ENCODE measurements around the gene GRB10. TPM values are rescaled to one million over a fixed set of nuclear protein-coding genes. Genes with fewer than 3 reads are reported as not detected.
"Not testable (repeated sequence)": the region's sequence is repeated elsewhere in the genome, so short reads cannot be mapped to it uniquely, and the experiment has no call there.

The GRB10 gene
- total RNA-seq, 1 experiment from 2014 or later: 83.7 TPM

- in situ Hi-C loops (cut with HindIII; ENCODE audit: low pct_unique_long_range_greater_than_20kb, low sequenced_read_pairs): no loop called here
- peak; percentile 33 for DNase-seq (ENCODE audit: low read depth)
Observed at GRCh38 chr7:50595491-50596102, 187.1 kb downstream of the GRB10 start.

DNA sequence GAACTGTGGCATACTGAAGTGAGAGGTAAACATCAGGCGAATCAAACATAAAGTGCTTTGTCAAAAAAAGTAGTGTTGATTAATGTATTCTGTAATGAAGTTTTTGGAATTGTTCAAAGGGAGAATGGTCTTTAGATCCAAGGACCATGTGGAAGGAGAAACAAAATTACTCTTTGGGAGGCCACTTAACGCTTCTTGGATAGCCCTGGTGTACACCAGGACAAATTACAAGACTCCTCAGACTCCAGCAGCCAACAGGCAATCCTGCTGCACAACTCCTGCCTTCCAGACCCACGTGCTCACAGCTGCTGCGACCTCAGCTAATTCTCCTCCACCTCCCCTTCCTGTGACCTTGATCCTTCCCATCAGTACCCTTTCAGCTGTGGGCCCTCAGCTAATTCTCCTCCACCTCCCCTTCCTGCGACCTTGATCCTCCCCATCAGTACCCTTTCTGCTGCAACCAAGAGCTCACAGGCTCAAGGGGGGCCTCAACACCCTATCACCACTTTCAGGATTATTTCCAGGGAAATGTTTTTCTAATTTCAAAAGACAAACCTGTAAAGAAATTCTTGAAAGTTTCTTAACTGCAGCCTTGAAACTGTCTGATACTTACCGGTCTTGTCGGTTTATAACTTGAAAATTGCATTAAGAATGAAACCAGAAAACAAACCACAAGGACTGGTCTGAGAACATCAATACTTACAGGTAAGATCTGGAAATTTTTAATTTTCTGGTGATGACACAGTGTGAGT is 187.8 kb downstream of the GRB10 start:
- DNase-seq (ENCODE audit: low read depth): no peak
- in situ Hi-C loops (cut with HindIII; ENCODE audit: low pct_unique_long_range_greater_than_20kb, low sequenced_read_pairs): no loop called here

DNA sequence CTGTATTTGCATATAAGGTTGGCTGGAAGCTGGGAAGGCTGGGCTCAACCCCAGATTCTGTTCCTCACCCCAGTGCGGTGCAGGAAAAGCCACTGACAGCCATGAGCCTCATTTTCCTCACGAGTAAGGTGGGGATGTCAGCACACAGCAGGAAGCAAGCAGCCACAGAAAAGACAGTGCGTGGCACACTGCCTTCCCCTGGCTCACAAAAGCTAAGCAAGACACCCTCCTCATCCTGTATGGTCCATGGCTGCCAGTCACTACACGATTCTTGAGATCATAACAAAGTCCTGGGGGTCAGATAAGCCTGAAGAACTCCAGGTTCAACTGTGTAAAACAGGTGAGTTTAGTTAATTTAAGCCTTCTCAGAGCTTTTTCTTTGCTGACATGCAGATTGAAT is 188.6 kb downstream of the GRB10 start:
- in situ Hi-C loops (cut with HindIII; ENCODE audit: low pct_unique_long_range_greater_than_20kb, low sequenced_read_pairs): no loop called here
- no peak for DNase-seq (ENCODE audit: low read depth)

- no peak for DNase-seq (ENCODE audit: low read depth)
- in situ Hi-C loops (cut with HindIII; ENCODE audit: low pct_unique_long_range_greater_than_20kb, low sequenced_read_pairs): no loop called here
Observed at GRCh38 chr7:50592940-50593339, 189.8 kb downstream of the GRB10 start.

DNA sequence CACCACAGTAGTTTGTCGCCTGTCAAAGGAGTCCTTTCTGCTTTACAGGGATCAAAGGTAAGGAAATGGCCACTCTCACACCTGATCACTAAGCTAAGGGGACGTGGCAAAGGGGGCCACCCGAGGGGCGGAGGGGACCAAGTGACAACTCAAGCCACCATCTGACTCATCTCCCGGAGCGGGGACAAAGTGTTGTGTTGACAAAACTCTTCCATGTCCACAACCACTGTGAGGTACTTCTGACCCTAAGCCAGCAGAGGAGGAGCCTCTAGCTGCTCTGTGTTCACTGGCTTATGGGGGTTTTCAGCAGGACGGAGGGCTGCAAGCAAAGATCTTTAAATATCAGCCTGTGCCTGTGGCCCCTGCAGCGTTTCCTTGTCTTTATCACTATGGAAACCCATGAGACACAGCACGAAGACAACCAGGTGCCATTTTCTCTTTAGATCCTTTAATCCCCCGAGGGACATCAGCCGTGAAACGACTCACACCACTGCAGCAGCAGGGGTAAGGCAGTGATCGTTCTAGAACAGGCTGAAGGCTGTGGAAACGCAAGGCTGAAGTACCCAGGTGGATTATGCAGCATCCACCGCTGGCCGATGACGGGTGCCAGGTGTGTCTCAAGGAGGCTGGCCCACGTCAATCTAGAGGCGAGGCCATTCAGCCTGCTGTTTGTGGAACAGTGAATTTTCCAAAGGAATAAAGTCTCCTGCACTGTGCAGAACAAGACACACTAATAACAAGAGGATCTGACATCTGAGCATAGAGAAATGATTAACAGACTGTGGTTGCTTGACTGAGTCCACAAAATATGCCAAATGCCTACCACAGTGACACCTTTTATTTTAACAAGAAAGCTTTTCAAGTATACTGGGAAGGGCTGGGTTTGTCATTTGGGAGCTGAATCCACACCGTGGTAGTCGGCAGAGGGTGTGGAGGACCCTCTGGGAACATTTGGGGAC is 190.9 kb downstream of the GRB10 start:
- in situ Hi-C loops (cut with HindIII; ENCODE audit: low pct_unique_long_range_greater_than_20kb, low sequenced_read_pairs): no loop called here
- DNase-seq (ENCODE audit: low read depth): peak; percentile 70

- in situ Hi-C loops (cut with HindIII; ENCODE audit: low pct_unique_long_range_greater_than_20kb, low sequenced_read_pairs): no loop called here
- no peak for DNase-seq (ENCODE audit: low read depth)
Observed at GRCh38 chr7:50591098-50591479, 191.6 kb downstream of the GRB10 start.

GRCh38 chr7:50590535-50590934 is 192.2 kb downstream of the GRB10 start:
- in situ Hi-C loops (cut with HindIII; ENCODE audit: low pct_unique_long_range_greater_than_20kb, low sequenced_read_pairs): no loop called here
- no peak for DNase-seq (ENCODE audit: low read depth)

GRCh38 chr7:50589364-50589763 is 193.3 kb downstream of the GRB10 start:
- in situ Hi-C loops (cut with HindIII; ENCODE audit: low pct_unique_long_range_greater_than_20kb, low sequenced_read_pairs): no loop called here
- no peak for DNase-seq (ENCODE audit: low read depth)

DNA sequence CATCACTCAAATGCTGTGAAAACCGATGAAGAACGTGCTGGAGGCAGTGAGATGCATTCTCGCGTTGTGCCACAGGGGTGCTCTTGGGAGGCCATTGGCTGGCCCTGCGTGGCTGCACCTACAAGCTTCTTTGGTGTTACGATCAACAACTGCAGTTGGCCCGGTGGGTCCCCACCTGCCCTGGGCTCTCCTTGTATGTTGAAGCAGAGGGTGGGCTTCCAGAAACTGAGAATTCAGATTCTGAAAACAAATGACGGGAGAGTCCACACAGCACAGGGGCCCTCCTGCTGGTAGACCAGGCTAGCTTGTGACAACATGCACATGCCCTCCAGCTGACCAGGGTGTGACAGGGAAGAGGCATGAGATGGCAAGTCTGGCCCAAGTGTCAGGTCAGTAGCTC is 193.8 kb downstream of the GRB10 start:
- no peak for DNase-seq (ENCODE audit: low read depth)
- in situ Hi-C loops (cut with HindIII; ENCODE audit: low pct_unique_long_range_greater_than_20kb, low sequenced_read_pairs): no loop called here

- no peak for DNase-seq (ENCODE audit: low read depth)
- in situ Hi-C loops (cut with HindIII; ENCODE audit: low pct_unique_long_range_greater_than_20kb, low sequenced_read_pairs): no loop called here
Observed at GRCh38 chr7:50587737-50588136, 195.0 kb downstream of the GRB10 start.

DNA sequence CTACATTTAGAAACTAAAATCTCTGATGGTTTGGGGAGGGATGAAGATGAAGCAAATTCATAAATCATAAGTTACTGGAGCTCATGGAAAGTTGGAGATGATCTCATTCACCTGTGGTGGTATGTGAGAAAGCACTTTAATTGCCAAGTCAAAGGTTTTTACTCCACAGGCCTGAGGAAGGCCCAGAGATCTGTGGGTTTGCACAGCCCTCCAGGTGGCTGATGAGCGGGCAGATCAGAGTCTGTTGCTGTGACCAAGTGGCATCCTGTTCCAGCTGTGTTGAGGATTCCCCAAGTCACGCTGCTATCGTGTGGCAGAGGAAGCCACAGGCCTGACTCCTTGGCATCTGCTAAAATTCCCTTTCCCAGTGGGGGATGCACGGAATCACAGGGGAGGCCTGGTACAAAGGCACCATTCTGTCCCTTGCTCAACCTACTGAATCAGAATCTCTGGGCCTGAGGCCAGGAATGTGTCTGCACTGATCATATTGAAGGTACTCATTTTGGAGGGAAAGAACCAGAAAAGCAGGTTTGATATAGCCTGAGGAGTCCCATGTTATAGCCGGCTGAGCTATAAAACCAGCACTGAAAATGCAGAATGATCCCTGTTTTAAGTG is 197.8 kb downstream of the GRB10 start:
- no peak for DNase-seq (ENCODE audit: low read depth)
- in situ Hi-C loops (cut with HindIII; ENCODE audit: low pct_unique_long_range_greater_than_20kb, low sequenced_read_pairs): no loop called here

DNA sequence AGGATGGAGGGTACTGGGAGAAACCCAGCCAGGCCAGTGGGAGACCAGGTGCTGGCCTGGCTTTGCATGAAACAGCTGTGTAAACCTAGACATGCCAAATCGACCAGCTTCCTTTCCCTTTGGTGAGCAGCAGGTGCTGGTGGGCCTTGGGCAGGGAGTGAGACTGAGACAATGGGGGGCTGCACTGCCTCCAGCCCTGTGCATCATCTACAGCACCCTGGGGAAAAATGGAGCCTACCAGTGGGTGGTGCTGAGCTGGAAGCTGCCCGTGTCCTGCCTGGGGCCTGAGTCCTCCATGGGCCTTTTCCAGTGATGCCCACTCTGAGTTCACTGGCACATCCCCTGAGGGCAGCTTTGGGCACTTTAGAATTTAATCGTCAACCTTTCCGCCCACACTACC is 198.3 kb downstream of the GRB10 start:
- DNase-seq (ENCODE audit: low read depth): no peak
- in situ Hi-C loops (cut with HindIII; ENCODE audit: low pct_unique_long_range_greater_than_20kb, low sequenced_read_pairs): no loop called here

- DNase-seq (ENCODE audit: low read depth); in situ Hi-C loops (cut with HindIII; ENCODE audit: low pct_unique_long_range_greater_than_20kb, low sequenced_read_pairs): not testable (repeated sequence)
Observed at GRCh38 chr7:50583295-50583694, 199.4 kb downstream of the GRB10 start.

DNA sequence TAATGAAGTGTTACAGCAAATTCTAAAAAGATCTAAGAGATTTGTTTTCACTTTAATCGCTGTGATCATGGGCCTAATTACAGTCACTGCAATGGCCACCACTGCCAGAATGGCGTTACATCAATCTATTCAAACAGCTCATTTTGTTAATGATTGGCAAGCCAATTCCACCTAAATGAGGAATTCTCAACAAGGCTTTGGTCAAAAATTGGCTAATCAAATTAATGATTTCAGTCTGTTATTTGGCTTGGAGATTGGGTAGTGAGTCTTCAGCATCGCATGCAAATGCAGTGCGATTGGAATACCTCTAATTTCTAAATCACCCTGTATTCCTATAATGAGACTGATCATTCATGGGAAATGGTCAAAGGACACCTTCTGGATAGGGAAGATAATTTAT is 200.4 kb downstream of the GRB10 start:
- DNase-seq (ENCODE audit: low read depth); in situ Hi-C loops (cut with HindIII; ENCODE audit: low pct_unique_long_range_greater_than_20kb, low sequenced_read_pairs): not testable (repeated sequence)

DNA sequence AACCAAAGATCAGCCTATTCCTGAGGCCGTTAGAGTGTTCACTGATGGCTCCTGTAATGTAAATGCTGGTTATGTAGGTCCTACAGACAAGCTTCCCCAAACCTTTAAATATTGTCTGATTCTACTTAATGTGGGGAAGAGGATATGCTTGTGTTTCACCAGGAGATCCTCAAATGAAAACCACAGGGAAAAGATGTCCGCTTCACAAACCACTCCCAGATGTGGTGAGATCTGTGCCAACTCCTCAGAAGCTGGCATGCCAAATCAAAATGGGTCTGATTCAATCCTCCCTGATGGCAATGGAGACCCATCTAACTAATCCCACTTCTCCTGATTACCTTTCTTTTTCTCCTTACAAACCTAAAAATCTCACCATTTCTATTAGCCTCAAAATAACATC is 202.0 kb downstream of the GRB10 start:
- in situ Hi-C loops (cut with HindIII; ENCODE audit: low pct_unique_long_range_greater_than_20kb, low sequenced_read_pairs); DNase-seq (ENCODE audit: low read depth): not testable (repeated sequence)

DNA sequence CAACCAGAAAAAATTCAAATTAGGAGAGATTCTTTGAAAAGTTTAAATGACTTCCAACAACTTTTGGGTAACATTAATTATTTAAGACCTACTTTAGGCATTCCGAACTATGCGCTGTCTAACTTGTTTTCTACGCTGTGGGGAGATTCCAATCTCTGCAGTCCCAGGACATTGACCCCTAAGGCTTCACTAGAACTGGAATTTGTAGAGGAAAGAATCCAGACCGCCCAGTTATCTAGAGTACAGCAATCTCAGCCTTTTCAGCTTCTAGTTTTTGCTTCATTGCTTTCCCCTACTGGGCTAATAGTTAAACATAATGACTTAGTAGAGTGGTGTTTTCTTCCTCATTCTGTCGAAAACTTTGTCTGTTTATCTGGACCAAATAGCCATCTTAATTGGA is 202.6 kb downstream of the GRB10 start:
- no peak for DNase-seq (ENCODE audit: low read depth)
- in situ Hi-C loops (cut with HindIII; ENCODE audit: low pct_unique_long_range_greater_than_20kb, low sequenced_read_pairs): no loop called here

DNA sequence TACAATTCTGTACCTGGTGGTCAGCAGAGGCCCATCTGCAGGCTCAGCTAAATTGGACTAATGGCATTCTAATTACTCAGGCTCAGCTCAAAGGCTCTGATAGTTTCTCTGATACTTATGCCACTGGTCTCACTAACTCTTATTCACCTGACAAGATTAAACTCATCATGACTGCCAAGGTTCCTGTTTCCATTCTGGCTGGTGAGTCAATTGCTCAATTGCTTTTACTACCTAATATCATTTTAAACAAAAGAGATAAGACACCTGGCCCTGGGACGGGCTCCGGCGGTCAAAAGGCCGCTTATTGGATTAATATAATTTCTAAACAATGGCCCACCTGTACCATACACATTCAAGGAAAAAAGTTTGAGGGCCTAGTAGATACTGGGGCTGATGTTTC is 204.6 kb downstream of the GRB10 start:
- in situ Hi-C loops (cut with HindIII; ENCODE audit: low pct_unique_long_range_greater_than_20kb, low sequenced_read_pairs); DNase-seq (ENCODE audit: low read depth): not testable (repeated sequence)

DNA sequence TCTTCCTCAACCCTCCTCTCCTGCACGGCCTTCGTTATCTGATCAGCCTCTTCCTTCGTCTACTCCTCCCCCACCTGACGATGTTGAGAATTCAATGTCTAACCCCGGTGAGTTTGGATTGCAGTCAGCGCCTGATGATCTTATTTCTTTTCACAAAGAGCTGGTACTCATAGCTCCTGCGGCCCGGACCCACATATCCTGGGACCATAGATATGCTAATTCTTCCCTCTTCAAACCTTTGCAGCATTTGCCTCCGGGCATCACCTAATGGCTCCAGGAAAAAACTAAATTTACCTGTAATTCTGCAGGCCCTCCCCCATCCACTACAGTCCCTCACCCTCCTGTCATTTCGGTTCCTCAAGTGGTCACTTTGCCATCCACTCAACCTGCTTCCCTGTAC is 205.1 kb downstream of the GRB10 start:
- in situ Hi-C loops (cut with HindIII; ENCODE audit: low pct_unique_long_range_greater_than_20kb, low sequenced_read_pairs): no loop called here
- no peak for DNase-seq (ENCODE audit: low read depth)

- DNase-seq (ENCODE audit: low read depth); in situ Hi-C loops (cut with HindIII; ENCODE audit: low pct_unique_long_range_greater_than_20kb, low sequenced_read_pairs): not testable (repeated sequence)
Observed at GRCh38 chr7:50576388-50576787, 206.3 kb downstream of the GRB10 start.

All from Caki2 (cell line).